BJ (cell line): Measurements from ENCODE around the gene PEX10. TPM values are rescaled to one million over a fixed set of nuclear protein-coding genes. Genes with fewer than 3 reads are reported as not detected.
A peak's percentile ranks its signal among the peaks of the same experiment; 100 is the strongest.
"Not testable (repeated sequence)": the region's sequence is repeated elsewhere in the genome, so short reads cannot be mapped to it uniquely, and the experiment has no call there.

ENCODE experiments used
- CTCF ChIA-PET: fragments of 350-600 bp; formaldehyde crosslinking; extraction: SDS; loops from one replicate; lab custom pipeline; 2021; ENCODE audit warnings: antibody characterized with exemption, inconsistent platforms; lab: Yijun Ruan, JAX
- POLR2A ChIA-PET: fragments of 300-600 bp; sonication (Branson Sonifier 250); formaldehyde crosslinking; extraction: SDS; loops from one replicate; lab custom pipeline; 2021; ENCODE audit warnings: antibody characterized with exemption; lab: Charles Lee
- DNase-seq: peaks from one replicate; pipeline ENCODE4 v3.0.0-alpha.2; 2011; ENCODE audit warnings: low read depth
- H3K27me3 ChIP-seq: 2 replicates; pipeline ENCODE4 v1.6.0; 2011; ENCODE audit warnings: low read length; ENCODE audit not compliant: control insufficient read depth, insufficient read depth
- H3K36me3 ChIP-seq: 2 replicates; pipeline ENCODE4 v1.5.1; 2011; ENCODE audit warnings: low read length; ENCODE audit not compliant: control insufficient read depth, insufficient read depth
- H3K4me3 ChIP-seq: 2 replicates; pipeline ENCODE4 v1.5.1; 2011; ENCODE audit warnings: low read depth, mild to moderate bottlenecking, control low read depth, low read length
- polyA minus RNA-seq: library from RNA; depleted of rRNA, polyadenylated mRNA; stranded (reverse); fragments of >200 nt; gene quantifications from 2 replicates; pipeline ENCODE4 v1.2.3, GENCODE V29; 2011; rRNA and poly(A)+ RNA removed
- polyA plus RNA-seq: library from polyadenylated mRNA; depleted of rRNA; stranded (reverse); fragments of >200 nt; gene quantifications from 2 replicates; pipeline ENCODE4 v1.2.3, GENCODE V29; 2011; rRNA removed
- TF ChIP-seq, protein P1 (sequence below): IDR thresholded peaks from 2 replicates; pipeline ENCODE4 v1.5.1; 2011; ENCODE audit warnings: low read depth, mild to moderate bottlenecking, control low read depth, inconsistent platforms, low read length, moderate library complexity; ENCODE audit not compliant: insufficient read depth

The PEX10 gene
- polyA plus RNA-seq (17.4 and 23.6 TPM in 2 replicates), polyA minus RNA-seq (6.4 and 10.0 TPM in 2 replicates)

DNA sequence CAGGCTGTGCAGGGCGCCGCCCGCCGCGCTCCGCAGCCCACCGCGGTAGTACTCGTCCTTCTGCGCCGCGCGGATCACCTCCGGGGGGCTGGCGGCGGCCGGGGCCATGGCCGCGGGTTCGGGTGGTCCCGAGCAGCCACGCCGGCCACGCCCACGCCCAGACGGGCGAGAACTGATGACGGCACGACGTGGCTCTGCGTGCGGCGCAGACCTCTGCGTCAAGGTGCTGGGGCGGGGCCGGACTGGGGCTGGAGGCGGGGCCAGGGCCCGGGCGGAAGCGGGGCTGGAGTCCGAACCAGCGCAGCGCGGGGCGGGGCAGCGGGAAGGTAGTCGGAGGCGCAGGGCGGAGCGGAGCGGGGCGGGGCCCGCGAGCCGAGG, at the start of gene PEX10:
Gene PEX10, minus strand, starts transcription at position 170 of the 378 bp plus-strand sequence. Its CDS starts 62 bp downstream, at position 108.
- ChIA-PET CTCF (interaction anchor here (0.6 to 1.8 kb wide), 2 partner anchors 135 to 218 kb away, joined by 3 to 26 read pairs; partner anchors contain the start of gene FAAP20), POLR2A (no interaction called here)
- peak within 1 kb of the TSS; percentile 95 for H3K4me3 ChIP-seq
- no peaks in the 10 kb centered on the region for H3K27me3 ChIP-seq
- DNase-seq: peak; percentile 59
- TF ChIP-seq, protein P1, sequence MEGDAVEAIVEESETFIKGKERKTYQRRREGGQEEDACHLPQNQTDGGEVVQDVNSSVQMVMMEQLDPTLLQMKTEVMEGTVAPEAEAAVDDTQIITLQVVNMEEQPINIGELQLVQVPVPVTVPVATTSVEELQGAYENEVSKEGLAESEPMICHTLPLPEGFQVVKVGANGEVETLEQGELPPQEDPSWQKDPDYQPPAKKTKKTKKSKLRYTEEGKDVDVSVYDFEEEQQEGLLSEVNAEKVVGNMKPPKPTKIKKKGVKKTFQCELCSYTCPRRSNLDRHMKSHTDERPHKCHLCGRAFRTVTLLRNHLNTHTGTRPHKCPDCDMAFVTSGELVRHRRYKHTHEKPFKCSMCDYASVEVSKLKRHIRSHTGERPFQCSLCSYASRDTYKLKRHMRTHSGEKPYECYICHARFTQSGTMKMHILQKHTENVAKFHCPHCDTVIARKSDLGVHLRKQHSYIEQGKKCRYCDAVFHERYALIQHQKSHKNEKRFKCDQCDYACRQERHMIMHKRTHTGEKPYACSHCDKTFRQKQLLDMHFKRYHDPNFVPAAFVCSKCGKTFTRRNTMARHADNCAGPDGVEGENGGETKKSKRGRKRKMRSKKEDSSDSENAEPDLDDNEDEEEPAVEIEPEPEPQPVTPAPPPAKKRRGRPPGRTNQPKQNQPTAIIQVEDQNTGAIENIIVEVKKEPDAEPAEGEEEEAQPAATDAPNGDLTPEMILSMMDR: no peak
- peaks cover 18% of the 10 kb centered on the region for H3K36me3 ChIP-seq

GRCh38 chr1:2460996-2461751, 48.8 kb upstream of the PEX10 start:
- no peaks in the 10 kb centered on the region for H3K36me3 ChIP-seq
- DNase-seq: no peak
- no peak overlapping the region for H3K4me3 ChIP-seq
- POLR2A ChIA-PET: no interaction called here
- peaks cover 22% of the 10 kb centered on the region for H3K27me3 ChIP-seq
- TF ChIP-seq, protein P1: no peak
- CTCF ChIA-PET: no interaction called here

DNA sequence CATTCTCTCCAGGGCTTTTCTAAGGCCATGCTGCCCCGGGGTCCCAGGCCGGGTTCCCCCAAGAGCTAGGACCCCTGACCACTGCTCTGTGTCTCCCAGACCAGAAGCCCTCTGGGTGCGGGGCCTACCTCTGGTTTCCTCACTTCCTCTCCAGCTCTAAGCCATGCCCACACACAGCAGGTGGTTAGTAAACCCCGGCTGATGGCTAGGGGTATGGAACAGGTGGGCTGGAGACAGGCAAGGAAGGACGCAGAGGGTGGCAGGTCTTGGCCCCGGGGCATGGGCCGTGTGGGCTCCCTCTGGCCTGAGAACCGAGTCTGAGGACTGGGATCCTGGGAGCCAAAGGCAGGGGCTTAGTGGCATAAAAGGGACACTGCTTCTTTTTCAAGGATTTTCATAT, 47.8 kb upstream of the PEX10 start:
- POLR2A ChIA-PET: no interaction called here
- no peak overlapping the region for H3K4me3 ChIP-seq
- TF ChIP-seq, protein P1: no peak

GRCh38 chr1:2459757-2460156, 47.4 kb upstream of the PEX10 start:
- peaks cover 21% of the 10 kb centered on the region for H3K27me3 ChIP-seq
- no peak overlapping the region for H3K4me3 ChIP-seq
- TF ChIP-seq, protein P1: 0 out of 2 replicates have a peak, but pooled peaks have one; percentile 10
- H3K36me3 ChIP-seq: no peaks in the 10 kb centered on the region
- POLR2A ChIA-PET: no interaction called here
- DNase-seq: no peak
- CTCF ChIA-PET: interaction anchor here (1.5 kb wide), 1 partner anchor 8 kb away, joined by 3 read pairs; no protein-coding TSS in a partner anchor

More for the DNA sequence above, 47.8 kb upstream of the PEX10 start:
- CTCF ChIA-PET: interaction anchor here (1.5 kb wide), 1 partner anchor 8 kb away, joined by 3 read pairs; no protein-coding TSS in a partner anchor
- no peaks in the 10 kb centered on the region for H3K36me3 ChIP-seq
- peaks cover 22% of the 10 kb centered on the region for H3K27me3 ChIP-seq
- no peak for DNase-seq

GRCh38 chr1:2459102-2459753, 46.9 kb upstream of the PEX10 start:
- H3K4me3 ChIP-seq, POLR2A ChIA-PET, DNase-seq, H3K36me3 ChIP-seq: not testable (repeated sequence)
- CTCF ChIA-PET: interaction anchor here (1.5 kb wide), 1 partner anchor 9 kb away, joined by 3 read pairs; no protein-coding TSS in a partner anchor
- peaks cover 16% of the 10 kb centered on the region for H3K27me3 ChIP-seq
